Mesodermal cell (in vitro differentiated cells): Measurements from ENCODE around the gene C3orf52. TPM values are rescaled to one million over a fixed set of nuclear protein-coding genes. Genes with fewer than 3 reads are reported as not detected.
"Not testable (repeated sequence)": the region's sequence is repeated elsewhere in the genome, so short reads cannot be mapped to it uniquely, and the experiment has no call there.

ENCODE experiments used
- H3K27ac ChIP-seq: 2 replicates; pipeline ENCODE4 v1.7.0; 2013; ENCODE audit warnings: mild to moderate bottlenecking, low read depth, low read length, moderate library complexity; ENCODE audit not compliant: severe bottlenecking
- H3K36me3 ChIP-seq: 2 replicates; pipeline ENCODE4 v1.7.1; 2013; ENCODE audit warnings: mild to moderate bottlenecking, low read length, moderate library complexity; ENCODE audit not compliant: control insufficient read depth, insufficient read depth
- H3K4me1 ChIP-seq: one replicate; pipeline ENCODE4 v1.7.1; 2013; ENCODE audit warnings: mild to moderate bottlenecking, low read length; ENCODE audit not compliant: insufficient read depth, control insufficient read depth, poor library complexity, severe bottlenecking
- H3K4me3 ChIP-seq: 2 replicates; pipeline ENCODE4 v1.7.0; 2013; ENCODE audit warnings: low read length, control low read depth, mild to moderate bottlenecking; ENCODE audit not compliant: insufficient read depth, poor library complexity, severe bottlenecking; ENCODE audit errors: extremely low read depth
- H3K9me3 ChIP-seq: 2 replicates; pipeline ENCODE4 v1.7.1; 2013; ENCODE audit warnings: mild to moderate bottlenecking, low read length, moderate library complexity; ENCODE audit not compliant: control insufficient read depth
- WGBS, 2 experiments: methylation state at CpG; one replicate each; pipeline ENCODE4 v1.1.5; 2013; ENCODE audit warnings: missing lambda C conversion rate in 2 of 2; ENCODE audit not compliant: insufficient coverage in 2 of 2; 5-methylcytosine and 5-hydroxymethylcytosine counted together
- polyA plus RNA-seq, 2 experiments: library from polyadenylated mRNA; stranded (reverse); fragments of 50-300 nt; gene quantifications; one replicate each; pipeline ENCODE4 v1.2.3, GENCODE V29; 2013

The C3orf52 gene, protein sequence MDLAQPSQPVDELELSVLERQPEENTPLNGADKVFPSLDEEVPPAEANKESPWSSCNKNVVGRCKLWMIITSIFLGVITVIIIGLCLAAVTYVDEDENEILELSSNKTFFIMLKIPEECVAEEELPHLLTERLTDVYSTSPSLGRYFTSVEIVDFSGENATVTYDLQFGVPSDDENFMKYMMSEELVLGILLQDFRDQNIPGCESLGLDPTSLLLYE
- polyA plus RNA-seq (2013, experiment 1 of 2), result 6.0 TPM
- 6.0 TPM for polyA plus RNA-seq (2013, experiment 2 of 2)

DNA sequence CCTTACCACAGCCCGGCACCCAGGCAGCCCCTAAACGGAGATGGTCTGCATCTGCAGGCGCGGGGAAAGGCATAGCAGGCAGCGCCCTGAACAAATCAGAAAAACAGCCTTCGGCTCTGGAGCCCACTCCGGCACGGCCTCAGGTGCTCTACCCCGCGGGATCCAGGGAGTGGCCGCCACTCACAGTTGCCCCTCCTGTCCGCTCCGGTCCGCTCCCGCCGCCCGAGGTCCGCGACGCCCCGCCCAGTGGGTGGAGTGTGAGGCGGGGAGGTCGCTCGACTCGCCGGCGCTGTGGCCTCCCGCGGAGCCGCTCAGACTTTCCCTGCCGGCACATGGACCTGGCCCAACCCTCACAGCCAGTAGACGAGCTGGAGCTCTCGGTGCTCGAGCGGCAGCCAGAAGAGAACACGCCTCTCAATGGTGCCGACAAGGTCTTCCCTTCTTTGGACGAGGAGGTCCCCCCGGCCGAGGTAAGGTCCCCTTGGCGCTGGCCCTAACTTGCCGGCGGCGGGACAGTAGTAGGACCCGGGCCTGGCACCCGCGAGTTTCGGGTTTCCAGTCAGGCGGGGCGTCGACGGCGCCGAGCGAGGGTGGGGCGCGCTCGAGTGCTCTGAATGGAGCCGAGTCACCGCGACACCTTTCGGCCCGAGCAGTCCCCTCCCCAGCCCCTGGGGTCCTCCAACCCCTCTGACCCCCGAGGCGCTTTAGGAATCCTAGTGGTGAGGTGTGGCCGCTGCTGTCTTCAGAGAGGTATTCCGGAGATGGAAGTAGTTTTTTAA lies at the start of gene C3orf52:
C3orf52 (plus strand) TSS at position 314 of the 779 bp plus-strand sequence; CDS start at position 333, 19 bp downstream.
- H3K36me3 ChIP-seq, result no peaks in the 10 kb centered on the region
- H3K4me1 ChIP-seq, result peaks cover 5% of the 10 kb centered on the region
- H3K27ac ChIP-seq, result peak within 1 kb of the TSS; percentile 44
- H3K9me3 ChIP-seq, result no peaks in the 10 kb centered on the region
- peak within 1 kb of the TSS; percentile 56 for H3K4me3 ChIP-seq
- WGBS, 2 experiments, result 0 to 1% methylated on average over 41 of the region's 67 CpGs

DNA sequence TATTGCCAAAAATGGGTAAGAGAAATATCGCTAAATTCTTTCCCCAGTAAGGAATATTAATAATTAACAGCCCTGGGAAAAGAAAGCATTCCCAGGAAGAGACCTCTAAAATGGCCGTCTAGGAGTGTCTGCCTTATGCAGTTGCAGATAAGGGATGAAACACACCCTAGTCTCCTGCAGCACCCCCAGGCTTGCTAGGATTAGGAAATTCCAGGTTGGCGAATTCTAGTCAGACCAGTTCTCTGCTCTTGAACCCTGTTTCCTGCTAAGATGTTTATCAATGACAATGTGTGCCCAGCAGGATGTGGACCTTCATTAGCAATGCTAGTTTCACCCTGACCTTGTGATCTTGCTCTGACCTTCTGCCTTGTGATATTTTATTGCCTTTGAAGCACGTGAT lies 49.0 kb upstream of the C3orf52 start:
- not testable (repeated sequence) for H3K27ac ChIP-seq, H3K4me3 ChIP-seq, H3K4me1 ChIP-seq, H3K9me3 ChIP-seq, H3K36me3 ChIP-seq
- WGBS, 2 experiments, result 71 to 78% methylated on average over 1 of the region's 4 CpGs

DNA sequence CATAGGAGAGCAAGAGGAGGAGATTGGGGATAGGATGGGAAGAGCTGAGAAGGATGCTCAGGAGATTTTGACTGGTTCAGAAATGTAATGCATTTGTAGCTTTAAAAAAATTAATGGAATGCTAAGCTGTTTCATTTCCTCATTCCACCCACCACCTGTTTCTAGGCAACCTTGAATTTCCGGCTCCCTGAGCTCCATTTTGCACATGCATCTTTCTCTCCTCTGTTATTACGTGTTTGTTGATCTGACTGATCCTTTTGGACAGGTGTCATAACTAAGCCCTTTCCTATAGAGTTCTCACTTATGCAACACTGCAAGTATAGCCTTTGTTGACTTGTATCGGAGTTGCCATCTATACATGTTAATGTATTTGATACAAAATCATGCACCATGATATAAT lies 47.3 kb upstream of the C3orf52 start:
- peaks cover 4% of the 10 kb centered on the region for H3K9me3 ChIP-seq
- no peaks in the 10 kb centered on the region for H3K4me1 ChIP-seq
- no peak overlapping the region for H3K4me3 ChIP-seq
- no peak overlapping the region for H3K27ac ChIP-seq
- 94 to 95% methylated on average over 2 of the region's 3 CpGs for WGBS, 2 experiments
- H3K36me3 ChIP-seq, result no peaks in the 10 kb centered on the region

DNA sequence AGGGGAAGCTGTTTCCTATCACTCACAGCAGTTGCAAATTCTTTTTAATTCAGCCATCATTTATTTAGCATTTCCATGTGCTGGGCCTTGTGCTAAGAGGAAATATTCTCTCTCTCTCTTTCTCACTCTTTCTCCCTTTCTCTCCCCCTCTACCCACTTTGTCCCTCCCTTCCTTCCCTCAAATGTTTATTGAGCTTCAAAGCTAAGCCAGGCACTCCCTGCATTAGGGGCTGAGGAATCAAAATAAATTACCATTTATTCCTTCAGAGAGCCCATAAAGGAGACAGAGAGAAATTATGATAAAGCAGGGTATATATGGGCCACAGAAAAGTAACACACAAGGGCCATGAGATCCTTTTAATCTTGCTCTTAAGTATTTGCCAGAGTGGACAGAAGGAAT lies 44.9 kb upstream of the C3orf52 start:
- H3K36me3 ChIP-seq, result no peaks in the 10 kb centered on the region
- peaks cover 4% of the 10 kb centered on the region for H3K9me3 ChIP-seq
- no peak overlapping the region for H3K27ac ChIP-seq
- no peak overlapping the region for H3K4me3 ChIP-seq
- no peaks in the 10 kb centered on the region for H3K4me1 ChIP-seq

DNA sequence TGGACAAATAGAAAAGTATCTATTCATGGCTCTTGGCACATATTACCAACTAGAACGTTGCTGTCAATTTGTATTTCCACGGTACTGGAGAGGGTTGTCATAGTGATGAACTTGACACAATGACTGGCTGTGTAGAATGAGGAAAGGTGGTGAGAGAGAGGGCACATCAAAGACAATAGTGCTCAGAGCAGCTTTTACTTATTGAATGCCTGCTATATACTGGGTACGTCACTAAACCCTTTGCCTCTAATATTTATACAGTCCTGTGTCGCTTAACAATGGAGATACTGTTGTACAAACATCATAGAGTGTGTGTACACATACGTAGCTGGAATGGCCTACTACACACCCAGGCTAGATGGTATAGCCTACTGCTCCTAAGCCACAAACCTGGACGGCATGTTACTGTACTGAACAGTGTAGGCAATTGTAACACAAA lies 43.3 kb upstream of the C3orf52 start:
- H3K4me1 ChIP-seq, result no peaks in the 10 kb centered on the region
- no peak overlapping the region for H3K4me3 ChIP-seq
- no peaks in the 10 kb centered on the region for H3K36me3 ChIP-seq
- WGBS, 2 experiments, result 55 to 82% methylated on average over 2 of the region's 6 CpGs
- H3K9me3 ChIP-seq, result no peaks in the 10 kb centered on the region
- no peak overlapping the region for H3K27ac ChIP-seq

DNA sequence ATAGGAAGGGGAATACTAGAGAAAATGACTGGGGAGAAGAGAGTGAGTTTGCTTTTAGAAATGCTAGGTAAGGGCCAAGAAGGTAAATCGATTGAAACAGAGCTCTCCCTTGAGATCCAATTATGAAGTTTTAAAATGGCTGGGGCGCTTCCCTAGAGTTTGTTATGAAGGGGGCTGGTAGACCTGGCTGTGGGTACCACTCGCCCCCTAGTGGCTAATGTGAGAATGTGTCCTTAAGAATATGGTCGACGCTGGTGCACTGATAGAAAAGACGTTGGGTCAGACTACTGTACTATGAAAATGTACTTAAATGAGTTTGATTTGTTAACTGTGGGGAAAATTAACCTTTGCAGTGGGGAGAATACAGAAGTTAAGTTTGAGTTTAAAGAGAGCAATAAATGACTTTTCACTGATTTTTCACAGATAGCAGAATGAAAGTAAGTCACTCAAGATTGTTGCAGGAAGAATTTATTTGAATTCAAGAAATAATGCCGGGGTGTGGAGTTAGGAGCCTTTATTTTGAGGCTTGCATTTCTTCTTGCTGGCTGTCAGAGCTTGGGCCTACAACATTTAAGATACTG lies 42.5 kb upstream of the C3orf52 start:
- Histone ChIP-seq H3K36me3 (no peaks in the 10 kb centered on the region), H3K9me3 (no peaks in the 10 kb centered on the region), H3K4me1 (no peaks in the 10 kb centered on the region), H3K27ac (no peak overlapping the region), H3K4me3 (no peak overlapping the region)
- 4 to 10% methylated on average over 6 of the region's 7 CpGs for WGBS, 2 experiments

DNA sequence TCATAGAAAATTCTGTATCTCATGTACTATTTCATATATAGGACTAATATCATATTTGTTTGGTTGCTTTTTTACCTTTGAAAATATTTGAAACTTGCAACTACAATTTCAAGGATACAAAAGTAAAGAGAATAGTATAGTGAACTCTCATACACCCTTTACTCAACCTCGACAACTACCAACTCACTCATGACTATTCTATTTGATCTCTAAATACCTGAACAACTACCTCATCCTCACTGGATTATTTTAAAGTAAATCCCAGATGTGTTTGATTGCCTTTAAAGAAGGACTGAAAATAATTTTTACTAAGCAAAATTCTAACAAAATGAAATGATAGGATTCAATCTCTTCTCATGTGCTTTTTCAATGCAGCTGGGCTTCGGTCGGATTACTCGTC lies 39.6 kb upstream of the C3orf52 start:
- H3K4me1 ChIP-seq, result no peaks in the 10 kb centered on the region
- no peak overlapping the region for H3K27ac ChIP-seq
- no CpG with 5 or more reads among the region's 4 CpGs for WGBS, 2 experiments
- H3K9me3 ChIP-seq, result no peaks in the 10 kb centered on the region
- no peaks in the 10 kb centered on the region for H3K36me3 ChIP-seq
- no peak overlapping the region for H3K4me3 ChIP-seq

DNA sequence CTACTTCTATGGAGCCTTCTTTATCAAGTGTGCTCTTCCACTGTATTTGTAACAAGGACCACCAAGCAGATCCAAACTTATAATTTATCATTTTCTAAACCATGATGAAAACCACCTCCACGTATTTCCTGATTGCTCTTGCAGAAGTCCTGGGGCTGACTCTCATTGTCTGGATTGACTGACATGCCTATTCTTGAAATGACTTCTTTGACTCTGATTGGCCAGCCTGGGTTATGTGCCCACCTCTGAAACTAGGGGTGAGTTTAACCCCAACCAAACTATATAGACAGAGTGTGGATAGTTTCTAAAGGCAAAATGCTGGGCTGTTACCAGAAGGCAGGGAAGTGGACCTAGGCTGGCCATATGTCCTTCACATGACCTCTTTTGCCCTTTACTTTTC lies 38.9 kb upstream of the C3orf52 start:
- Histone ChIP-seq H3K4me1 (peaks cover 1% of the 10 kb centered on the region), H3K27ac (no peak overlapping the region), H3K4me3 (no peak overlapping the region), H3K9me3 (no peaks in the 10 kb centered on the region), H3K36me3 (no peaks in the 10 kb centered on the region)
- WGBS, 2 experiments, result 88 to 100% methylated on average over 1 of the region's 1 CpG

DNA sequence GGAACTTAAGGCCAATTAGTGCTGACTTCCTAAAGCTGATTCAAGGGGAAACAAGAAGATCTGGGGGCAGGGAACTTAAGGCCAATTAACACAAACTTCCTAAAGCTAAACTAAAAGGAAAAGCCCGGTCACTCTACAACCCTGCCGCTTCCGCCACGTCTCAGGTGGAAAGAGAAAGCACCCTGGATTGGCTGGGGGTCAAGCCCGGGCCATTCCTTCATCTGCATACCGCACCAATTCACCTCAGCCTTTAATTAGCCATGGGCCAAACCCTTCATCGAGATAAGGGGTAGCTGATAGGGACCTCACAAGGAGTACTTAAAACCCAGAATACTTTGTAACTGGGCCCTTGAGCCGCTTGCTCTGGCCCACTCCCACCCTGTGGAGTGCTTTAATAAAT lies 37.3 kb upstream of the C3orf52 start:
- 48 to 77% methylated on average over 5 to 8 of the region's 8 CpGs for WGBS, 2 experiments

DNA sequence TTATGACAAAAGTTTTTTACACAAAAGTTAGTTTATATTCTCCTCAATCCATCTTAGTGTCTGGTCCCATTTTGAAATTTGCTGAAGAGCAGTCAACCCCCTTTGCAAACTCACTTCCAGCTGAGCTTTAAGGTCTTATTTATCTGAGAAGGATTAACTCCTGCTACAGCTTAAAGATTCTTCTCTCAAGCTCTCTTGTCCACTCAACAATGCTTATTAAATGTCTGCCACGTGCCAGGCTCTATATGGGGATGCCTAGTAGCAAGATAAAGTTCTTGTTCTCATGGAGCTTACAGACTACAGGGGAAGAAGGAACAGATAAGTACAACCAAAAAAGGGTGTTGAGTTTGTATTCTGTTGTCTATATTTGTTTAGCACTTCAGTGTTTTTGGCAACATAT lies 33.0 kb upstream of the C3orf52 start:
- Histone ChIP-seq H3K27ac (peak overlapping the region; percentile 51), H3K4me3 (no peak overlapping the region), H3K4me1 (peaks cover 18% of the 10 kb centered on the region)

More for the DNA sequence above, 37.3 kb upstream of the C3orf52 start:
- H3K27ac ChIP-seq, result no peak overlapping the region
- no peaks in the 10 kb centered on the region for H3K36me3 ChIP-seq
- peaks cover 18% of the 10 kb centered on the region for H3K4me1 ChIP-seq
- no peak overlapping the region for H3K4me3 ChIP-seq
- H3K9me3 ChIP-seq, result no peaks in the 10 kb centered on the region

More for the DNA sequence above, 33.0 kb upstream of the C3orf52 start:
- WGBS, 2 experiments, result no CpG with 5 or more reads among the region's 1 CpG
- no peaks in the 10 kb centered on the region for H3K36me3 ChIP-seq
- H3K9me3 ChIP-seq, result no peaks in the 10 kb centered on the region
